SK-N-MC (cell line): ENCODE results near the gene ERCC2.

Experiments
- DNase-seq: peaks from one replicate; pipeline ENCODE4 v3.0.0-alpha.2; 2011; ENCODE audit warnings: low read depth, low spot score
- H3K27ac ChIP-seq: fragments of 200-600 bp; sonication (generic); 2 replicates; pipeline ENCODE4 v1.5.1; 2016; ENCODE audit warnings: mixed run types
- H3K36me3 ChIP-seq: fragments of 200-600 bp; sonication (generic); 2 replicates; pipeline ENCODE4 v1.6.1; 2017; ENCODE audit warnings: antibody characterized with exemption, low read length, mixed read lengths; ENCODE audit not compliant: insufficient read depth
- H3K4me3 ChIP-seq: fragments of 200-600 bp; sonication (generic); 2 replicates; pipeline ENCODE4 v1.5.1; 2016
- H3K9ac ChIP-seq: fragments of 200-600 bp; sonication (generic); 2 replicates; pipeline ENCODE4 v1.8.0; 2017; ENCODE audit warnings: mixed run types, mixed read lengths; ENCODE audit not compliant: insufficient read length
- H3K9me3 ChIP-seq: fragments of 200-600 bp; sonication (generic); 2 replicates; pipeline ENCODE4 v1.6.1; 2017; ENCODE audit warnings: low read depth, mild to moderate bottlenecking, antibody characterized with exemption, low read length, moderate library complexity, mixed read lengths
- EZH2 ChIP-seq: fragments of 200-600 bp; sonication (generic); IDR thresholded peaks from one replicate; pipeline ENCODE4 v1.6.1; 2017; ENCODE audit warnings: antibody characterized with exemption
- FOXP2 ChIP-seq: optimal IDR thresholded peaks from 2 replicates; pipeline ENCODE3; 2011; ENCODE audit warnings: mild to moderate bottlenecking, moderate library complexity; ENCODE audit not compliant: insufficient read depth; ENCODE audit errors: extremely low read length, control extremely low read depth
- POLR2AphosphoS5 ChIP-seq: IDR thresholded peaks from 2 replicates; pipeline ENCODE4 v1.6.1; 2012; ENCODE audit warnings: mild to moderate bottlenecking, low read depth, low read length, borderline replicate concordance

ERCC2 gene

DNA sequence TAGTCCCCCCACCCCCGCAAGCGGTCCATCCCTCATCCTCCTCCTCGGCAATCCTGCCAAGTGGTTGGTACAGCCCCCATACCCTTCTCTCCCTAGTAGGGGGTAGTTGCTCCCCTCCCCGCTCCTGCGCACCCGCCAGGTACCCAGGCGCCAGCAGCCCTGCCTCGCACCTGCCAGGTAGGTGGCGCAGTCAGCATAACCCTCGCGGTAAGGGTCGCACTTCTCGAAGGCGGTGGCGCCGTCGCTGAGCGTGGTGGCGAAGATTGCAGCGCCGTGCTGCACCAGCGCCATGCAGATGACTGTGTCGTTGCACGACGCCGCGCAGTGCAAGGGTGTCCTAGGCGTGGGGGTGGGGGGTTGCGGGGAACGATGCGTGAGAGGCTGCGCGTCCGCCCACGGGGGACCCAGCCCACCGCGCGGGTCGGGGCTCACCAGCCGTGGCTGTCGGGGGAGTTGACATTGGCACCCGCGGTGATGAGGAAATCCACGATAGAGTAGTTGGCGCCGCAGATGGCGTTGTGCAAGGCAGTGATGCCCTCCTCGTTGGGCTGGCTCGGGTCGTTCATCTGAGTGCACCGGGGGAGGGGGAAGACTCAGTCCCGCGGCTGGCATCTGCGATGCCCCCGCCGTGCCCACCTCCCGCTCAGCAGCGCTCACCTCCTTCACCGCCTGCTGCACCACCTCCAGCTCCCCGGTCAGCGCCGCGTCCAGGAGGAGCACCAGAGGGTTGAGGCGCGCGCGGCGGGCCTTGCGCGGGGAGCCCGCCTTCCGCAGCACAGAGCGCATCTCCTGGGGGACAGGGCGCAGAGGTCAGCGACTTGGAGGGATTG is 15.2 kb upstream of the ERCC2 start:
- no peak overlapping the region for H3K9ac ChIP-seq
- peak overlapping the region; percentile 43 for H3K4me3 ChIP-seq
- H3K36me3 ChIP-seq: no peaks in the 10 kb centered on the region
- no peaks in the 10 kb centered on the region for H3K9me3 ChIP-seq
- TF ChIP-seq FOXP2 (no peak), POLR2AphosphoS5 (no peak), EZH2 (no peak)
- H3K27ac ChIP-seq: no peak overlapping the region
- no peak for DNase-seq

DNA sequence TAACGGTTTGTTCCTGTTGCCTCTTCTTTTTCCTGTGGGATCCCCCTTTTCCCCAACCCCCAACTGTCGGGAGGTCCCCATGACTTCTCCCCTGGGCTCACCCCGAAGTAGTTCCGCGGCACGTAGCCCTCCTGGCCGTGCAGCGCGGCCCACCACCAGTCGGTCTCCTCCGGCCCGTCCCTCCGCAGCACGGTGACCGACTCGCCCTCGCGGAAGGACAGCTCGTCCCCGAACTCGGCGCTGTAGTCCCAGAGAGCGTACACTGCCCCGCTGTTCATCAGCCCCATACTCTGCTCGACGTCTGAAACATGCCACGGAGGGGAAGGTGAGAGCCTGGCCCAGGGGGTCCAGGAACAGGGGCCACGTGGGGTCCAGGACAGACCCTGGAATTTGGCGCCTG is 12.1 kb upstream of the ERCC2 start:
- DNase-seq: no peak
- Histone ChIP-seq H3K4me3 (no peak overlapping the region), H3K9ac (no peak overlapping the region), H3K9me3 (no peaks in the 10 kb centered on the region), H3K36me3 (no peaks in the 10 kb centered on the region), H3K27ac (no peak overlapping the region)
- TF ChIP-seq POLR2AphosphoS5: no peak
- no peak for TF ChIP-seq EZH2
- TF ChIP-seq FOXP2: no peak

DNA sequence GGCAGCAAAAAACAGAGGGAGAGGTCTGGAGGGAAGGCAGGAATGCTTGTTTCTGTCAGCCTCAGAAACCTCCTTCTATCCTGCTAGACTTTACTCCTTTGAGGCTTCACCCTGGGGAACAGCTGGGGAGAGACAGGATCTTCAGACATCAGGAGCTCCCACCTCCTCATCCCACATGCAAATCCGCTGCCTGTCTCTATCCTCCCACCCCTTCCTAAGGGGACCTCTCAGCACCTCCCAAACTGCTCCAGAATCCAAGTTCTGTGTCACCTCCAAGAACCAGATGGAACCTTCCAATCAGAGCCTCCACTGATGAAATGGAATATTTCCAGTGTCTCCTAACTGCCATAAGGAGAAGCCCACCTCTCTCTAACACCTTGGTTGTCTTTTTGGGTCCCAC is 9.7 kb upstream of the ERCC2 start:
- Histone ChIP-seq H3K36me3 (no peaks in the 10 kb centered on the region), H3K9me3 (no peaks in the 10 kb centered on the region), H3K27ac (no peak overlapping the region), H3K9ac (no peak overlapping the region), H3K4me3 (no peak overlapping the region)
- no peak for DNase-seq
- TF ChIP-seq POLR2AphosphoS5 (no peak), EZH2 (no peak), FOXP2 (no peak)

DNA sequence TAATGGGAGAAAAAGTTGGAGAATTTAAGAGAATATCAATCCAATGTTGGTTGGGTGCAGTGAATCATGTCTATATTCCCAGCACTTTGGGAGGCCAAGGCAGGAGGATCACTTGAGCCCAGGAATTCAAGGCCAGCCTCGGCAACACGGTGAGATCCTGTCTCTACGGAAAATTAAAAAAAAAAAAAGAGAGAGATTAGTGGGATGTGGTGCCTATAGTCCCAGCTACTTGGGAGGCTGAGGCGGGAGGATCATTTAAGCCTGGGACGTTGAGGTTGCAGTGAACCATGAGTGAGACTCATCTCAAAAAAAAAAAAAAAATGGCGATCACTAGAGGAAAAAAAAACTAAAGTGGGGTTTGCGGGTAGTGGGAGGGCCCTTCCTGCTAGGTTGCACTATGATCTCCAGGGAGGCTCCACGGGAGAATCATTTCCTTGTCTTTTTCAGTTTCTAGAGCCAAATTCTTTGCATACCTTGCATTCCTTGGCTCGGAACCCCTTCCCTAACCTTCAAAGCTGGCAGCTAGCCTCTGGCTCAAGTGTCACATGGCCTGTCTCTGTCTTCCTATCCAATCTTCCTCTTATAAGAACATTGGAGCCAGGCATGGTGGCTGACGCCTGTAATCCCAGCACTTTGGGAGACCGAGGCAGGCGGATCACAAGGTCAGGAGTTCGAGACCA is 5.8 kb upstream of the ERCC2 start:
- no peak for TF ChIP-seq EZH2
- TF ChIP-seq POLR2AphosphoS5: no peak
- TF ChIP-seq FOXP2: no peak
- Histone ChIP-seq H3K9me3 (no peaks in the 10 kb centered on the region), H3K4me3 (no peak overlapping the region), H3K9ac (no peak overlapping the region), H3K36me3 (no peaks in the 10 kb centered on the region), H3K27ac (peak overlapping the region; percentile 81)
- DNase-seq: peak; percentile 28

DNA sequence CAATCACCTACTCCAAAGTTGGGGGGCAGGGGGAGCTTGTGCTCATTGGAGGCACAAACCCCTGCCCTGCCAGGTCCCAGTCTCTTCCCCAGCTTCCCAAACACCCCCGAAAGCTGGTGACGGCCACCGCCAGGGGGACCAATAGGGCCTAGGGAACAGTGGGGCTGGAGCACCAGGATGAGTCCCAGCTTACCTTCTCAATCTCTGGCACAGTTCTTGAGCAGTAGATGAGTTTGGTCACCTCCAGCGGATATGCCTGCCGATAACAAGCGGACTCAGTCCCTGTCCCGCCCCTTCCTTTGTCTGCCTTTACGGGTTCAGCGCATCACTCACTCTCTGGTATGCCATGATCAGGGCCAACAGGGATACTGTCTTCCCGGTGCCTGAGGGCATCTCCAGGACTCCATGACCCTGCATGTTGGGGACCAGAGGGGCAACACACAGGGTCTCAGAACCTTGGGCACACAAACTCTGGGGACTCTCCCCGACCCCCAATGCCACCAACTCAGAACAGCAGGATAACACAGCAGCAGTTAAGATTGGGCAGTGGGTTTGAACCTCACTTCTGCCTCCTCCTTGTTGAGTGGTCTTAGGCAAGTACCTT is 1.5 kb downstream of the ERCC2 start:
- no peak overlapping the region for H3K9ac ChIP-seq
- no peak overlapping the region for H3K27ac ChIP-seq
- H3K36me3 ChIP-seq: no peaks in the 10 kb centered on the region; the same call in 1 of the 2 replicates
- no peak for DNase-seq
- TF ChIP-seq EZH2: no peak
- TF ChIP-seq POLR2AphosphoS5: no peak
- TF ChIP-seq FOXP2: no peak
- no peak overlapping the region for H3K4me3 ChIP-seq
- H3K9me3 ChIP-seq: no peaks in the 10 kb centered on the region

DNA sequence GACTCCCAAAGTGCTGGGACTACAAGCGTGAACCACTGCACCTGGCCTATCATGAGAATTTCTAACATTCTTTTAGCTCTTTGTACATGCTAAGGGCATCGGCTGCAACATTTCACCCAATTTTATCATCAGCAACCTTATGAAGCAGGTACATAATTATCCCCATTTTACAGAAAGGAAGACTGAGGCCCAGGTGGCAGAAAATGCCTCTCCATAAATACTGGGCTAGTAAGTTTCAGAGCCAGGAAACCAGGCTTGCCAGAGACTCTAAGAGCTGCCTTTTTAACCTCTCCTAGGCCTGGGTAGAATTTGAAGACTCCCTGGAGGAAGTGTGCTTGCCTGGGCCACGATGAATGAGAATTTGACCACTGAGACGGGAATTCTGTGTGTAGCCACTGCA is 2.2 kb downstream of the ERCC2 start:
- H3K27ac ChIP-seq: no peak overlapping the region
- DNase-seq: no peak
- H3K9ac ChIP-seq: no peak overlapping the region
- no peak overlapping the region for H3K4me3 ChIP-seq
- no peak for TF ChIP-seq EZH2
- TF ChIP-seq POLR2AphosphoS5: no peak
- no peak for TF ChIP-seq FOXP2
- no peaks in the 10 kb centered on the region for H3K9me3 ChIP-seq
- no peaks in the 10 kb centered on the region; the same call in 1 of the 2 replicates for H3K36me3 ChIP-seq

DNA sequence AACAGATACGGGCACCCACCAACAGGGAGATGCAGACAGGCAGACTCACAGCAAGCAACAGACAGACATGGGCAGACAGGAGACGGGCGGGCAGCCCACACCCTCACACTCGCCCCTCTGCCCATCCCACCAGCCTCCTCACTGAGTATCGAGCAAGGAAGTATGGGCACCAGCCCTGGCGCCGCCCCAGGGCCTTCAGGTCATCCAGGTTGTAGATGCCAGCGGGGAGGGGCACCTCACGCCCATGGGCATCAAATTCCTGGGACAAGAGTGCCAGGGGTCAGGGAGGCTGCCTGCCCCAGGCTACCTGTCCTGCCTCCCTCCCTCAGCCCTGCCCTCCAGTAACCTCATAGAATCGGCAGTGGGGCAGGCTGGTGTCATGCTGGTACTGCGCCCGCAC is 5.7 kb downstream of the ERCC2 start:
- Histone ChIP-seq H3K4me3 (no peak overlapping the region), H3K9me3 (no peaks in the 10 kb centered on the region), H3K9ac (no peak overlapping the region), H3K27ac (no peak overlapping the region), H3K36me3 (peaks cover 3% of the 10 kb centered on the region; the same call in 1 of the 2 replicates)
- TF ChIP-seq FOXP2 (no peak), EZH2 (no peak), POLR2AphosphoS5 (no peak)
- DNase-seq: no peak

DNA sequence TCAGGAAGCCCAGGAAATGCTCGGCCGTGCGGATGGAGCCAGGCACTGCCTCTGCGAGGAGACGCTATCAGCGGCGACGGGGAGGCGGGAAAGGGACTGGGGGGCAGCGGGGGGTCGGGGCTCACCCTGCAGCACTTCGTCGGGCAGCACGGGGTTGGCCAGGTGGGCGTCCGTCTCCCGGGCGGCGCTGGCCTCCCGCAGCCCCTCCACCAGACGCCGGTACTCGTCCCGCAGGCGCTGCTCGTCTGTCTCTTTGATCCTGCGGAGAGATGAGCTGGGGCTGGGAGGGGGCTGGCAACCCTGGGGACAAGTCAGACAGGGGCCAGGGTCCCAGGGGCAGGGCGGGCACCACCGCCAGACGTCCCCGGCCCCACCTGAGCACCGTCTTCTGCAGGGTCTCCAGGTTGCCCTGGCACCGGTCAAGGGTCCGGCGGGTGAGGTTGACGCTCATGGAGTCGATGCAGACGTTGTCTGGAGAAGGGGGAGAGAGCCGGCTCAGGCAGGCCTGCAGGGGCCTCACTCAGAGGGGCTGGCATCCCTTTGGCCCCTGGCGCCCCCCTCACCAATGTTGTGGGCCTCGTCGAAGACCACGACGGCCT is 6.4 kb downstream of the ERCC2 start:
- TF ChIP-seq POLR2AphosphoS5 (no peak), FOXP2 (no peak), EZH2 (no peak)
- peaks cover 3% of the 10 kb centered on the region; the same call in 1 of the 2 replicates for H3K36me3 ChIP-seq
- no peak for DNase-seq

More for the DNA sequence above, 6.4 kb downstream of the ERCC2 start:
- Histone ChIP-seq H3K9me3 (no peaks in the 10 kb centered on the region), H3K27ac (no peak overlapping the region), H3K4me3 (no peak overlapping the region), H3K9ac (no peak overlapping the region)
